Measurements from ENCODE around the gene ADGRL3. TPM values are rescaled to one million over a fixed set of nuclear protein-coding genes. Genes with fewer than 3 reads are reported as not detected.

Gene ADGRL3
- total RNA-seq, 1 donor from 2014 or later = 31.3 TPM

DNA sequence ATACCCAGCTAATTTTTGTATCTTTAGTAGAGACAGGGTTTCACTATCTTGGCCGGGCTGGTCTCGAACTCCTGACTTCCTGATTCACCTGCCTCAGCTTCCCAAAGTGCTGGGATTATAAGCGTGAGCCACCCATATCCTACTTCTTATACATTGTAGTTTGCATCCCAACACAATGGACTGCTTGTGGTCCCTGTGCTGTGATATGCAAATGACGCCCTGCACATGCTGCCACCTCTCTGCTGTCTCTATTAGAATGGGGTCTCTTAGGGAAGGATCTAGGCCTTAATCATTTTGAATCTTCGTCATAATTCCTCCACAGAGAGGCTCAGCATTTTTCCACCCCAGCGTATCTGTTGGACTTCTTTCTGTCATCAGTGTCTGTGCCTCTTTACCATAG lies 595.9 kb downstream of the ADGRL3 start:
- Mint-ChIP-seq H3K4me3 (ENCODE audit: unreplicated experiment) (peak overlapping the region; percentile 57), H3K36me3 (ENCODE audit: low read depth, unreplicated experiment) (peaks cover 7% of the 10 kb centered on the region), H3K27ac (ENCODE audit: unreplicated experiment) (no peak overlapping the region), H3K27me3 (ENCODE audit: low read depth, unreplicated experiment) (no peaks in the 10 kb centered on the region), H3K4me1 (ENCODE audit: low read depth, unreplicated experiment) (no peaks in the 10 kb centered on the region), H3K9me3 (ENCODE audit: unreplicated experiment) (peaks cover 4% of the 10 kb centered on the region)
- no peaks in the 10 kb centered on the region for H3K9me3 ChIP-seq (ENCODE audit: insufficient read depth, low read depth, low read length)
- TF ChIP-seq, protein P1, sequence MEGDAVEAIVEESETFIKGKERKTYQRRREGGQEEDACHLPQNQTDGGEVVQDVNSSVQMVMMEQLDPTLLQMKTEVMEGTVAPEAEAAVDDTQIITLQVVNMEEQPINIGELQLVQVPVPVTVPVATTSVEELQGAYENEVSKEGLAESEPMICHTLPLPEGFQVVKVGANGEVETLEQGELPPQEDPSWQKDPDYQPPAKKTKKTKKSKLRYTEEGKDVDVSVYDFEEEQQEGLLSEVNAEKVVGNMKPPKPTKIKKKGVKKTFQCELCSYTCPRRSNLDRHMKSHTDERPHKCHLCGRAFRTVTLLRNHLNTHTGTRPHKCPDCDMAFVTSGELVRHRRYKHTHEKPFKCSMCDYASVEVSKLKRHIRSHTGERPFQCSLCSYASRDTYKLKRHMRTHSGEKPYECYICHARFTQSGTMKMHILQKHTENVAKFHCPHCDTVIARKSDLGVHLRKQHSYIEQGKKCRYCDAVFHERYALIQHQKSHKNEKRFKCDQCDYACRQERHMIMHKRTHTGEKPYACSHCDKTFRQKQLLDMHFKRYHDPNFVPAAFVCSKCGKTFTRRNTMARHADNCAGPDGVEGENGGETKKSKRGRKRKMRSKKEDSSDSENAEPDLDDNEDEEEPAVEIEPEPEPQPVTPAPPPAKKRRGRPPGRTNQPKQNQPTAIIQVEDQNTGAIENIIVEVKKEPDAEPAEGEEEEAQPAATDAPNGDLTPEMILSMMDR (IDR thresholded peaks at IDR 0.05; ENCODE audit: insufficient read depth, low read depth, low read length) = no peak
- TF ChIP-seq EZH2 (IDR thresholded peaks at IDR 0.05; ENCODE audit: insufficient read depth, low read length) = no peak
- no peak overlapping the region for H3K4me3 ChIP-seq (ENCODE audit: insufficient read depth, low read depth, low read length)
- no peak overlapping the region for H3K4me2 ChIP-seq (ENCODE audit: low read length)
- no peaks in the 10 kb centered on the region for H3K4me1 ChIP-seq (ENCODE audit: insufficient read depth, low read length)
- no peak overlapping the region for H2AFZ ChIP-seq (ENCODE audit: low read depth, low read length)
- no peak overlapping the region for H3K27ac ChIP-seq (ENCODE audit: low read depth, low read length)
- no peaks in the 10 kb centered on the region for H3K36me3 ChIP-seq (ENCODE audit: insufficient read depth, low read length)
- H3K9ac ChIP-seq (ENCODE audit: low read length) = no peak overlapping the region
- FAIRE-seq (no peak), DNase-seq (ENCODE audit: low read depth) (no peak)
- H4K20me1 ChIP-seq (ENCODE audit: insufficient read depth, low read length) = no peaks in the 10 kb centered on the region
- no peaks in the 10 kb centered on the region for H3K27me3 ChIP-seq (ENCODE audit: insufficient read depth, low read length)
- H3K79me2 ChIP-seq (ENCODE audit: insufficient read depth, low read length) = no peaks in the 10 kb centered on the region

DNA sequence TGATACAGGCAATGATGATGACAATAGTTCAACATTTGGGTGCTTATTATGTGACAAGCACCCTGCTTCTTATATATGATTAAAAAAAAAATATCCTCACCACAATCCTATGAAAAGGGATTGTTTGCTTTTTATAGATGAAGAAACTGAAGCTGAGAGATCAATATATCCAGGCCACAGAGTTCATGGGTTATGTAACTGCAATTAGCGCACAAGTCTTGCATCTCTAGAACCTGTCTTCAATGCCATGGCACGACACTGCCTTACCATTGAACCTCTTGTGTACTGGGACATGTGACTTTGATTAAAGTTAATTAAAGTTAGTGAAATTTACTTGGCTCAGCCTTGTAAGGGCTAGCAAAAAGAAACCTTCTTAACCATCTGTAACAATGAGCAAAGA lies 599.7 kb downstream of the ADGRL3 start:
- Mint-ChIP-seq H3K27ac (ENCODE audit: unreplicated experiment) (no peak overlapping the region), H3K9me3 (ENCODE audit: unreplicated experiment) (no peaks in the 10 kb centered on the region), H3K4me3 (ENCODE audit: unreplicated experiment) (no peak overlapping the region), H3K27me3 (ENCODE audit: low read depth, unreplicated experiment) (no peaks in the 10 kb centered on the region), H3K36me3 (ENCODE audit: low read depth, unreplicated experiment) (no peaks in the 10 kb centered on the region), H3K4me1 (ENCODE audit: low read depth, unreplicated experiment) (no peaks in the 10 kb centered on the region)
- H3K9me3 ChIP-seq (ENCODE audit: insufficient read depth, low read depth, low read length) = no peaks in the 10 kb centered on the region
- H3K4me2 ChIP-seq (ENCODE audit: low read length) = no peak overlapping the region
- H3K4me3 ChIP-seq (ENCODE audit: insufficient read depth, low read depth, low read length) = no peak overlapping the region
- no peak overlapping the region for H2AFZ ChIP-seq (ENCODE audit: low read depth, low read length)
- no peaks in the 10 kb centered on the region for H4K20me1 ChIP-seq (ENCODE audit: insufficient read depth, low read length)
- H3K27me3 ChIP-seq (ENCODE audit: insufficient read depth, low read length) = no peaks in the 10 kb centered on the region
- H3K27ac ChIP-seq (ENCODE audit: low read depth, low read length) = no peak overlapping the region
- TF ChIP-seq, protein P1 (IDR thresholded peaks at IDR 0.05; ENCODE audit: insufficient read depth, low read depth, low read length) = no peak
- no peak for TF ChIP-seq EZH2 (IDR thresholded peaks at IDR 0.05; ENCODE audit: insufficient read depth, low read length)
- H3K36me3 ChIP-seq (ENCODE audit: insufficient read depth, low read length) = no peaks in the 10 kb centered on the region
- DNase-seq (ENCODE audit: low read depth) = no peak
- no peak for FAIRE-seq
- H3K9ac ChIP-seq (ENCODE audit: low read length) = no peak overlapping the region
- no peaks in the 10 kb centered on the region for H3K79me2 ChIP-seq (ENCODE audit: insufficient read depth, low read length)
- H3K4me1 ChIP-seq (ENCODE audit: insufficient read depth, low read length) = no peaks in the 10 kb centered on the region

DNA sequence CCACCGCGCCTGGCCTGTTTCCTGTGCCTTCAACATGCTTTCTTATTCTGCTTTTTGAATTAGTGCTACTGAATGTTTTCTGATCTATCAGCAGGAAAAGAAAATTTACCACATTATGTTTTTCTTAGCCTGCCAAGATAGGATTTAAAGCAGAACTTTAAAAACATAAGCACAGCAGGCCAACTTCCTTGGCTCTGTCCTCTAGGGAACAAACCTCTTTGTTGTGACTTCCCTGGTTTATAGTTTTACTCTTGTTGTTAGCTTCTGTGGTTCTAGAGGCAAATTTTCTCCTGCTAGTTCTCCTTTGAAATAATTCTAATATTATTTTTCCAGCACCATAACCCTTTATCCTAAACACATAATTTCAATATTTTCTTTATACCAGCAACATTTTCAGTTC lies 605.1 kb downstream of the ADGRL3 start:
- Histone ChIP-seq H3K9me3 (ENCODE audit: insufficient read depth, low read depth, low read length) (no peaks in the 10 kb centered on the region), H3K27me3 (ENCODE audit: insufficient read depth, low read length) (no peaks in the 10 kb centered on the region), H4K20me1 (ENCODE audit: insufficient read depth, low read length) (no peaks in the 10 kb centered on the region), H3K27ac (ENCODE audit: low read depth, low read length) (no peak overlapping the region), H3K9ac (ENCODE audit: low read length) (no peak overlapping the region), H2AFZ (ENCODE audit: low read depth, low read length) (no peak overlapping the region), H3K79me2 (ENCODE audit: insufficient read depth, low read length) (no peaks in the 10 kb centered on the region), H3K4me2 (ENCODE audit: low read length) (no peak overlapping the region), H3K4me1 (ENCODE audit: insufficient read depth, low read length) (no peaks in the 10 kb centered on the region), H3K36me3 (ENCODE audit: insufficient read depth, low read length) (no peaks in the 10 kb centered on the region), H3K4me3 (ENCODE audit: insufficient read depth, low read depth, low read length) (no peak overlapping the region)
- FAIRE-seq (no peak), DNase-seq (ENCODE audit: low read depth) (no peak)
- H3K36me3 Mint-ChIP-seq (ENCODE audit: low read depth, unreplicated experiment) = no peaks in the 10 kb centered on the region
- no peaks in the 10 kb centered on the region for H3K27me3 Mint-ChIP-seq (ENCODE audit: low read depth, unreplicated experiment)
- H3K4me1 Mint-ChIP-seq (ENCODE audit: low read depth, unreplicated experiment) = no peaks in the 10 kb centered on the region
- TF ChIP-seq EZH2 (IDR thresholded peaks at IDR 0.05; ENCODE audit: insufficient read depth, low read length) = no peak
- TF ChIP-seq, protein P1 (IDR thresholded peaks at IDR 0.05; ENCODE audit: insufficient read depth, low read depth, low read length) = no peak
- H3K9me3 Mint-ChIP-seq (ENCODE audit: unreplicated experiment) = no peaks in the 10 kb centered on the region
- H3K27ac Mint-ChIP-seq (ENCODE audit: unreplicated experiment) = no peak overlapping the region
- H3K4me3 Mint-ChIP-seq (ENCODE audit: unreplicated experiment) = no peak overlapping the region
